ENCODE results near the gene BTBD16.

BTBD16 gene

GRCh38 chr10:122258136-122259074 lies 12.7 kb upstream of the BTBD16 start:
- H3K27ac ChIP-seq (ENCODE audit: low read depth, low read length, severe bottlenecking): no peak overlapping the region
- WGBS, 2 experiments (ENCODE audit: insufficient coverage in 2 of 2): 82 to 88% methylated on average over 17 to 19 of the region's 25 CpGs

GRCh38 chr10:122259075-122259466 lies 12.0 kb upstream of the BTBD16 start:
- H3K4me1 ChIP-seq (ENCODE audit: control insufficient read depth, insufficient read depth, low read length, poor library complexity, severe bottlenecking): peaks cover 7% of the 10 kb centered on the region
- no peak overlapping the region for H3K4me3 ChIP-seq (ENCODE audit: extremely low read depth, insufficient read depth, low read length, poor library complexity, severe bottlenecking)
- H3K9me3 ChIP-seq (ENCODE audit: control insufficient read depth, low read length): peaks cover 15% of the 10 kb centered on the region
- 100% methylated on average over 3 of the region's 4 CpGs; no CpG with 5 or more reads in 1 of the 2 experiments for WGBS, 2 experiments (ENCODE audit: insufficient coverage in 2 of 2)
- H3K36me3 ChIP-seq (ENCODE audit: control insufficient read depth, insufficient read depth, low read length): peaks cover 25% of the 10 kb centered on the region
- H3K27ac ChIP-seq (ENCODE audit: low read depth, low read length, severe bottlenecking): no peak overlapping the region

More at GRCh38 chr10:122258136-122259074, 12.7 kb upstream of the BTBD16 start:
- Histone ChIP-seq H3K4me3 (ENCODE audit: extremely low read depth, insufficient read depth, low read length, poor library complexity, severe bottlenecking) (no peak overlapping the region), H3K9me3 (ENCODE audit: control insufficient read depth, low read length) (peaks cover 15% of the 10 kb centered on the region), H3K4me1 (ENCODE audit: control insufficient read depth, insufficient read depth, low read length, poor library complexity, severe bottlenecking) (peaks cover 7% of the 10 kb centered on the region), H3K36me3 (ENCODE audit: control insufficient read depth, insufficient read depth, low read length) (peaks cover 32% of the 10 kb centered on the region)

DNA sequence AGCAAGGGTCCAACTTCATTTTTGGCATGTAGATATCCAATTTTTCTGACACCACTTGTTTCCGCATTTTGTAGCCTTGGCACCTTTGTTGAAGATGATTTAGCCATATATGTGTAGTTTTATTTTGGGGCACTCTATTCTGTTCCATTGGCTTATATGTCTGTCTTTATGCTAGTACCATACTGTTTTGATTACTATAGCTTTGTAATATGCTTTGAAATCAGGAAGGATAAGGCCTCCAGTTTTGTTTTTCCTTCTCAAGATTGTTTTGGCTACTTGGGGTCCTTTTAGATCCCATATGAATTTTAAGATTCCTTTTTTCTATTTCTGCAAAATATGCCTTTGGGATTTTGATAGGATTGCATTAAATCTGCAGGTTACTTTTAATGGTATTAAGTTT lies 9.5 kb upstream of the BTBD16 start:
- Histone ChIP-seq H3K4me1 (ENCODE audit: control insufficient read depth, insufficient read depth, low read length, poor library complexity, severe bottlenecking) (peaks cover 7% of the 10 kb centered on the region), H3K36me3 (ENCODE audit: control insufficient read depth, insufficient read depth, low read length) (peaks cover 19% of the 10 kb centered on the region), H3K4me3 (ENCODE audit: extremely low read depth, insufficient read depth, low read length, poor library complexity, severe bottlenecking) (no peak overlapping the region), H3K9me3 (ENCODE audit: control insufficient read depth, low read length) (peaks cover 15% of the 10 kb centered on the region), H3K27ac (ENCODE audit: low read depth, low read length, severe bottlenecking) (no peak overlapping the region)
- WGBS, 2 experiments (ENCODE audit: insufficient coverage in 2 of 2): no CpG with 5 or more reads among the region's 1 CpG

DNA sequence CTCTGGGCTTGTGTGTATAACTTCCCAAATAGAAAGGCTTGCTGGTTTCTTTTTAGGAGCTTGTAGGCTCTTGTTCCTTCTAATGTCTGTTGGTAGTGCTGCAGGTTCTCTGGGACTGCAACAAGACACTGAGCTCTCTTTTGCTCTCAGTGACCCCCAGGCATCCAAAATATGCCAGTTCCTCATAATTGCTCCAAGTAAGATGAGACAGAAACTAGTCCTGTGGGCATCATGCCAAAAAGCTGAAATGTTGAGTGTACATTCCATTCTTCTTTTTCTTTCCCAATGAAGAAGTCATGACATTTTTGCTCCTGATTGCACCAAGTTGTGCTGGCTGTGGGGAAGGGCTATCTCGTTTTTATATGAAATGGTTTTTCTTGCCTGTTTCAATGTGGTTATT lies 7.1 kb upstream of the BTBD16 start:
- Histone ChIP-seq H3K9me3 (ENCODE audit: control insufficient read depth, low read length) (peaks cover 15% of the 10 kb centered on the region), H3K4me3 (ENCODE audit: extremely low read depth, insufficient read depth, low read length, poor library complexity, severe bottlenecking) (no peak overlapping the region), H3K4me1 (ENCODE audit: control insufficient read depth, insufficient read depth, low read length, poor library complexity, severe bottlenecking) (no peaks in the 10 kb centered on the region), H3K27ac (ENCODE audit: low read depth, low read length, severe bottlenecking) (no peak overlapping the region), H3K36me3 (ENCODE audit: control insufficient read depth, insufficient read depth, low read length) (peaks cover 19% of the 10 kb centered on the region)
- WGBS, 2 experiments (ENCODE audit: insufficient coverage in 2 of 2): no CpG with 5 or more reads among the region's 1 CpG

GRCh38 chr10:122264436-122264835 lies 6.7 kb upstream of the BTBD16 start:
- no CpG with 5 or more reads among the region's 1 CpG for WGBS, 2 experiments (ENCODE audit: insufficient coverage in 2 of 2)
- no peak overlapping the region for H3K4me3 ChIP-seq (ENCODE audit: extremely low read depth, insufficient read depth, low read length, poor library complexity, severe bottlenecking)
- H3K9me3 ChIP-seq (ENCODE audit: control insufficient read depth, low read length): peaks cover 15% of the 10 kb centered on the region
- H3K36me3 ChIP-seq (ENCODE audit: control insufficient read depth, insufficient read depth, low read length): peaks cover 19% of the 10 kb centered on the region
- H3K27ac ChIP-seq (ENCODE audit: low read depth, low read length, severe bottlenecking): no peak overlapping the region
- no peaks in the 10 kb centered on the region for H3K4me1 ChIP-seq (ENCODE audit: control insufficient read depth, insufficient read depth, low read length, poor library complexity, severe bottlenecking)

DNA sequence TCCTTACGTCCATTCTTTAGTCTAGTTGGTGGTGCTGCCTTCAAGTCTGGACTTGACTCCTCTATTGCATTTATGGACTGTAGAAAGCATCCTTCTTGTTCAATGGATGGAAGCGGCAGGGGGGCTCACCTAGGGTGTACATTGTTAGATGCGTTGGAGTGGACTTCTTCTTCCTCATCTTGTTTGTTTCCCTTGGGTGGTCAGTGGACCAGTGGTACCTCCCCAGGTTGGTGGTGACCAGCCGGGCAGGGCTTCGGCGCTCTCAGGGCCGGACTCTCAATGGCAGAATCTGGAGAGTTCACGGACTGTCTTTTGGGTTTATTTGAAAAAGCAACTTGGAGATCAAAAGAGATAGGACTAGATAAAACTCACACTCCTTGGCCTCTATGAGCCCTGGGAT lies 6.2 kb upstream of the BTBD16 start:
- WGBS, 2 experiments (ENCODE audit: insufficient coverage in 2 of 2): 89 to 96% methylated on average over 3 to 8 of the region's 8 CpGs
- no peak overlapping the region for H3K27ac ChIP-seq (ENCODE audit: low read depth, low read length, severe bottlenecking)

DNA sequence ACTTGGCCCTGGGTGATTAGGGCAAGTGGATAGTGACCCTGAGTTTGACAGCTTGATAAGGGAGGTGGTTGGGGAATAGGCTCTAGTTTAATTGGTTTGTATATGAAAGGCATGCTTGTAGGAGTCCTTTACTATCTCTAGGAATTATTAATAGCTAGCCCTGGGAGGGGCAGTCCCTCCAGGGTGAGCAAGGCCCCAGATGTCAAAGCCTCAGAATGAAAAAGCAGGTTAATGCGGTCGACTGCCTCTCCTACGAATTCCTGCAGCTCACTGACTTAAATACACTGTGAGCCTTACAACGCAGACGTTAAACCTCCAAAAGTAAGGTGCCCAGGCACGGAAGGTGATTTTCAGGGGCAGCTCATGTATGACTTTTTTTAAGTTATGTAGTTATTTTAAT lies 5.2 kb upstream of the BTBD16 start:
- H3K4me1 ChIP-seq (ENCODE audit: control insufficient read depth, insufficient read depth, low read length, poor library complexity, severe bottlenecking): no peaks in the 10 kb centered on the region
- no peak overlapping the region for H3K4me3 ChIP-seq (ENCODE audit: extremely low read depth, insufficient read depth, low read length, poor library complexity, severe bottlenecking)
- peaks cover 14% of the 10 kb centered on the region for H3K36me3 ChIP-seq (ENCODE audit: control insufficient read depth, insufficient read depth, low read length)
- H3K9me3 ChIP-seq (ENCODE audit: control insufficient read depth, low read length): peaks cover 15% of the 10 kb centered on the region
- WGBS, 2 experiments (ENCODE audit: insufficient coverage in 2 of 2): 87 to 94% methylated on average over 4 of the region's 6 CpGs
- H3K27ac ChIP-seq (ENCODE audit: low read depth, low read length, severe bottlenecking): no peak overlapping the region

More for the DNA sequence above, 6.2 kb upstream of the BTBD16 start:
- Histone ChIP-seq H3K36me3 (ENCODE audit: control insufficient read depth, insufficient read depth, low read length) (peaks cover 19% of the 10 kb centered on the region), H3K4me3 (ENCODE audit: extremely low read depth, insufficient read depth, low read length, poor library complexity, severe bottlenecking) (no peak overlapping the region), H3K4me1 (ENCODE audit: control insufficient read depth, insufficient read depth, low read length, poor library complexity, severe bottlenecking) (no peaks in the 10 kb centered on the region), H3K9me3 (ENCODE audit: control insufficient read depth, low read length) (peaks cover 15% of the 10 kb centered on the region)

DNA sequence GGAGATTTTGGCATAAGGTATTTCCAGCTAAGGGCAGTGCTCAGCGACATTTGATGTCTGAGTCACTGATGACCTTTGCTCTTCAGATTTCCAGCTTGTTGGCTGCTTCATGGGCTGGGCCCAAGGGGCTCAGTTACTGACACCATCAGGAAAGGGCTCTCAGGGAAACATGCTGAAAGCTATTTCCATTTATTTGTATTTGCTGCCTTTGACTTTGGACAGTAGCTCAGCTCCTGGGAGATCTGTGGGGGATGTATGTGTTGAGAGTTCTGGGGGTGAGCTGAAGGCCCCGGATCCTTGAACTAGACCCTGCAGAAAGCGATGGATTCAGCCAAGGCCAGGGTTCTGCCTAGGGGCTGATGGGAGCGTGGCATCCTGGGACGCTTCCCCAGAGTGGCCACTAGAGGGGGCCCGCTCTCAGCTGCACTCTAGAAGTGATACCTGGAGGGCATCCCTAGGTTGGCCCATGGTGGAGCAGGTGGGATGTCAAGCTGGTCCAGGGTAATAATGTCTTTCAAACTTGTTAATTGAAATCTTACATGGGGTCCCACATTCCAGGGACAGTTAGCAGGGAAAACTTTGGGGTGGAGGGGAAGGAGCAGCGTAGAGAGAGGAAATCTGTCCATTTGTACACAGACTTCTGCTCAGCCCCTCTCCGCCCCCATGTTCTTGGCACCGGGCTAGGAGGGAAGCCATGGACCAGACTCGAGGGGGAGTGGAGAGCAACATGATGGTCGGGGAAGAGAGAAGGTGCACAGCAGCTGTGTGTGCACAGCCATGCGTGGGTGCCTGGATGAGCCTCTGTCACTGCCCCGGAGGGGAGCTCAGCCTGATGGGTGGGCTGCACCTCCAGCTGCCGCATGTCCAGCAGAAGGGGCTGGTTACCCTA lies 3.0 kb upstream of the BTBD16 start:
- Histone ChIP-seq H3K4me1 (ENCODE audit: control insufficient read depth, insufficient read depth, low read length, poor library complexity, severe bottlenecking) (no peaks in the 10 kb centered on the region), H3K27ac (ENCODE audit: low read depth, low read length, severe bottlenecking) (no peak overlapping the region), H3K9me3 (ENCODE audit: control insufficient read depth, low read length) (peaks cover 2% of the 10 kb centered on the region), H3K36me3 (ENCODE audit: control insufficient read depth, insufficient read depth, low read length) (peaks cover 11% of the 10 kb centered on the region), H3K4me3 (ENCODE audit: extremely low read depth, insufficient read depth, low read length, poor library complexity, severe bottlenecking) (no peak overlapping the region)
- 58 to 67% methylated on average over 13 to 14 of the region's 14 CpGs for WGBS, 2 experiments (ENCODE audit: insufficient coverage in 2 of 2)

DNA sequence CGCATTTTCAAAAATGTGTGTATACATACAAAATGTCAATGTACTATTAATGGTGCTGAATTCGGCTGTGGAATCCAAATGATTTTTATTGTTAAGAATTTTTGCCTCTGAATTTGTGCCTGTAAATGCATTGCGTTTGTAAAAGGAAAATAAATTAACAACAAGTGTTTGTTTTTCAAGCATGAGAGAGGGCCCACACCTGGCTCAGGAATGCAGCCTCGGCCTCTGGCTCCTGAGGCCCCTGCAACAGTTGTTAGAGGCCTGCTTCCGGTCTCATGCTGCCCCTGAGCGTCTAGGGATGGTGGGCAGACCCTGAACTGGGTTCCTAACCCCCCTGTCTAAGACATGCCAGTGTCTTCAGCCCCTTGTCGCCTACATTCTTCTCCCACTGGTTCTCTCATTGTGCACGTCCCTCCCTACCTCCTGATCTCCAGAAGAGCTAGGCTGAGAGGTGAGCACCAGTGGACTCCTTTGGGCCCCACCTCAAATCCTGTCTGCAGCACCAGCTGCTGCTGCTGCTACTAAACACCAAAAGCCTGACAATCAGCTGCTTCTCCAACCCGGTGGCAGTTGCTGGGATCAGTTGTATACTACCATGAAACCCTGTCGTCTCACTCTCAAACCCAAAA lies 1.9 kb upstream of the BTBD16 start:
- no peaks in the 10 kb centered on the region for H3K9me3 ChIP-seq (ENCODE audit: control insufficient read depth, low read length)
- H3K4me1 ChIP-seq (ENCODE audit: control insufficient read depth, insufficient read depth, low read length, poor library complexity, severe bottlenecking): no peaks in the 10 kb centered on the region
- H3K36me3 ChIP-seq (ENCODE audit: control insufficient read depth, insufficient read depth, low read length): peaks cover 11% of the 10 kb centered on the region
- no peak overlapping the region for H3K27ac ChIP-seq (ENCODE audit: low read depth, low read length, severe bottlenecking)
- no peak overlapping the region for H3K4me3 ChIP-seq (ENCODE audit: extremely low read depth, insufficient read depth, low read length, poor library complexity, severe bottlenecking)
- 85 to 90% methylated on average over 6 to 8 of the region's 10 CpGs for WGBS, 2 experiments (ENCODE audit: insufficient coverage in 2 of 2)

- Histone ChIP-seq H3K9me3 (ENCODE audit: control insufficient read depth, low read length) (no peaks in the 10 kb centered on the region), H3K4me3 (ENCODE audit: extremely low read depth, insufficient read depth, low read length, poor library complexity, severe bottlenecking) (no peak overlapping the region), H3K36me3 (ENCODE audit: control insufficient read depth, insufficient read depth, low read length) (no peaks in the 10 kb centered on the region), H3K4me1 (ENCODE audit: control insufficient read depth, insufficient read depth, low read length, poor library complexity, severe bottlenecking) (no peaks in the 10 kb centered on the region), H3K27ac (ENCODE audit: low read depth, low read length, severe bottlenecking) (no peak overlapping the region)
- WGBS, 2 experiments (ENCODE audit: insufficient coverage in 2 of 2): 93% methylated on average over 7 to 10 of the region's 10 CpGs
Observed at GRCh38 chr10:122273966-122274545, 3.0 kb downstream of the BTBD16 start.

Data from mesodermal cell (in vitro differentiated cells).